ENCODE data around the gene LGMN. TPM values are rescaled to one million over a fixed set of nuclear protein-coding genes. Genes with fewer than 3 reads are reported as not detected.

The LGMN gene
- total and polyA plus RNA-seq, 2 donors (not counting 1 experiment from before 2014, with no cell fraction given) = 17.6 to 21.1 TPM

DNA sequence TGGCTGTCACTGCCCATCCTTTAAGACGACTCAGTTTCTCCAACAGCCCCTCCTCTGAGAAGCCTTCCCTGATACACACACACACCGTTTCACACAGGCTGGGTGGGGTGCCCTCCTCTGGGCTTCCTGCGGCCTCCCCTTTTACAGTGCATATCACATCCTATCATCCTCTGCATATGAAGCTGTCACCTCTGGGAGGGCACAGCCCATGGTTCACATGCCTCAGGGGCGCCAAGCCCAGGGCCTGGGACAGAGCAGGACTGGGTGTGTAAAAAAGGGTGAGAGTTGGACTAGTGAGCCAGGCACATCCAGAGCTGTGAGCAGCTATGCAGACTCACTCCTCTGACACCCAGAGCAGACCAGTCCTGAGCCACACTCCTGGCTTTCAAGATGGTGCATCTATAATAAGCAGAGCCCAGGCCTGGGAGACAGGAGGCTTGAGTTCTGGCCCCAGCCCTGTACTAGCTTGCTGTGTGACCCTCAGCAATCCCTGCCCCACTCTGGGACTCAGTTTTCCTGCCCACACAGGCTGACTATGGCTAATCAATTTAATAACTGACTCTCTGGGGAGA, 62.6 kb downstream of the LGMN start:
- ATAC-seq (ENCODE audit: low read depth) = no peak

More for the DNA sequence above, 62.6 kb downstream of the LGMN start:
- peaks cover 6 to 77% of the 10 kb centered on the region in 2 experiments for H3K36me3 ChIP-seq (replicated peaks in 1 of 2; ENCODE audit: control extremely low read depth in 1 of 2, control insufficient read depth in 1 of 2, extremely low read depth in 1 of 2, insufficient read depth in 2 of 2, low read length in 1 of 2)
- no peak for DNase-seq
- Mint-ChIP-seq H3K27me3 (no peaks in the 10 kb centered on the region), H3K4me3 (no peak overlapping the region), H3K4me1 (peaks cover 9% of the 10 kb centered on the region), H3K9me3 (ENCODE audit: insufficient read depth) (no peaks in the 10 kb centered on the region), H3K27ac (peak overlapping the region; percentile 46)
- TF ChIP-seq EZH2 (IDR thresholded peaks at IDR 0.05; ENCODE audit: borderline replicate concordance, insufficient read depth, low read depth, low read length, poor library complexity, severe bottlenecking) (no peak), CTCF (IDR thresholded peaks at IDR 0.05) (no peak)
- no peak overlapping the region for H3K9ac ChIP-seq (ENCODE audit: low read length)
- H3K4me2 ChIP-seq (replicated peaks; ENCODE audit: low read depth, low read length, poor library complexity, severe bottlenecking) = no peak overlapping the region
- 88% methylated on average over 3 of the region's 4 CpGs for WGBS (ENCODE audit: insufficient coverage)
- peaks cover 6 to 7% of the 10 kb centered on the region in 2 donors for H3K4me1 ChIP-seq (ENCODE audit: control insufficient read depth in 2 of 2, insufficient read depth in 2 of 2, low read length in 2 of 2)
- peaks cover 85% of the 10 kb centered on the region for H4K20me1 ChIP-seq (ENCODE audit: control insufficient read depth, insufficient read depth, low read length, poor library complexity, severe bottlenecking)
- peaks cover 0 to 6% (median 0%) of the 10 kb centered on the region in 3 donors for H3K9me3 ChIP-seq (ENCODE audit: control extremely low read depth in 1 of 3, control insufficient read depth in 2 of 3, insufficient read depth in 1 of 3, low read length in 2 of 3)
- intact Hi-C loops (cut with micrococcal nuclease) = loop anchor here (2.0 to 10.0 kb wide), 2 partner anchors 99 to 551 kb away; no protein-coding TSS in a partner anchor
- H3K4me3 ChIP-seq (ENCODE audit: control extremely low read depth in 1 of 5, extremely low read depth in 1 of 5, insufficient read depth in 1 of 5, low read depth in 2 of 5, low read length in 4 of 5) = no peak overlapping the region
- CTCF ChIA-PET = interaction anchor here (0.7 to 7.4 kb wide), 31 partner anchors 9 to 551 kb away, joined by 3 to 62 read pairs (median 6); no protein-coding TSS in a partner anchor
- POLR2A ChIA-PET = interaction anchor here (1.2 kb wide), 1 partner anchor 9 kb away, joined by 4 read pairs; no protein-coding TSS in a partner anchor
- H3K27me3 ChIP-seq (replicated peaks in 1 of 4; ENCODE audit: control extremely low read depth in 1 of 4, control insufficient read depth in 3 of 4, insufficient read depth in 4 of 4, low read length in 3 of 4) = no peaks in the 10 kb centered on the region
- peaks cover 17% of the 10 kb centered on the region for H3K79me2 ChIP-seq (ENCODE audit: control insufficient read depth, insufficient read depth, low read length)
- peak overlapping the region in 1 of 2 donors; percentile 56 for H3K27ac ChIP-seq (ENCODE audit: low read length in 2 of 2)
- no peak overlapping the region for H2AFZ ChIP-seq (ENCODE audit: insufficient read depth, low read depth, low read length, poor library complexity, severe bottlenecking)

Measured in B cell (primary cell).